Immature natural killer cell (primary cell): ENCODE measurements around the gene IPO11. TPM values are rescaled to one million over a fixed set of nuclear protein-coding genes. Genes with fewer than 3 reads are reported as not detected.

ENCODE experiments used
- DNase-seq, 3 donors: peaks; one replicate each; pipeline ENCODE4 v3.0.0; 2022; ENCODE audit warnings: mixed read lengths in 1 of 3
- H3K27ac Mint-ChIP-seq, 6 donors: one replicate each; pipeline ENCODE4 v1.8.0; 2020; ENCODE audit warnings: mixed read lengths in 6 of 6, mild to moderate bottlenecking in 5 of 6, inconsistent platforms in 4 of 6, moderate library complexity in 3 of 6
- H3K27me3 Mint-ChIP-seq, 3 donors: one replicate each; pipeline ENCODE4 v1.8.0; 2020 to 2021; ENCODE audit warnings: low read depth in 3 of 3, mild to moderate bottlenecking in 3 of 3, mixed read lengths in 3 of 3, moderate library complexity in 3 of 3, inconsistent platforms in 1 of 3
- H3K36me3 Mint-ChIP-seq, 3 donors: one replicate each; pipeline ENCODE4 v1.8.0; 2020; ENCODE audit warnings: mixed read lengths in 3 of 3, inconsistent platforms in 2 of 3, mild to moderate bottlenecking in 2 of 3
- H3K4me1 Mint-ChIP-seq, 2 donors: one replicate each; pipeline ENCODE4 v1.8.0; 2020; ENCODE audit warnings: inconsistent platforms in 2 of 2, mild to moderate bottlenecking in 2 of 2, mixed read lengths in 2 of 2, moderate library complexity in 1 of 2
- H3K4me3 Mint-ChIP-seq, 5 donors: one replicate each; pipeline ENCODE4 v1.8.0; 2020; ENCODE audit warnings: mild to moderate bottlenecking in 5 of 5, mixed read lengths in 5 of 5, inconsistent platforms in 3 of 5, moderate library complexity in 3 of 5
- H3K9me3 Mint-ChIP-seq, 6 donors: one replicate each; pipeline ENCODE4 v1.8.0; 2020; ENCODE audit warnings: mild to moderate bottlenecking in 6 of 6, mixed read lengths in 6 of 6, inconsistent platforms in 4 of 6, moderate library complexity in 3 of 6
- polyA plus RNA-seq, 3 donors: library from polyadenylated mRNA; unstranded; fragments of 300-500 nt; fragmentation: Illumina TruSeq; gene quantifications; one replicate each; pipeline ENCODE4 v1.2.3, GENCODE V29; 2021

The IPO11 gene
- polyA plus RNA-seq, 3 donors from 2014 or later = 15.1 to 30.0 (median 25.3) TPM

DNA sequence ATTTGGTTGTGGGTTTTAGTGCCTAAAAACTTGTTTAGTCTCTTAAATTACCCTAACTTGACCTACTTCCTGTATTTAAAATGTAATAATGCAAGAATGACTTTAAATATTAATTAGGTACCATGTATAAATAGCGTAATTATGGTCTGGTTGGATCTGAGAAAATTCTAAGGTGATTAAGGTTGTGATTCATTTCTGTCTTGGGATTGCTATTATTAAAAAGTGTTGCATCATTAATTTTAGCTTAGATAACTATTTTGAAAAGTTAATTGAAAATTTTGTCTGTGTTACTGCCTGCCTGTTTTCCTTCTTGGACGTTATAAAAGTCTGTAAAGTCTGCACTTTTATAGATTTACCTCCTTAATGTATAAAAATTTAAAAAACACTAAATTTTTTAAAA lies 177.8 kb downstream of the IPO11 start:
- Mint-ChIP-seq H3K4me3 (no peak overlapping the region), H3K36me3 (peaks cover 20 to 32% (median 27%) of the 10 kb centered on the region in 3 donors), H3K4me1 (peaks cover 13 to 65% of the 10 kb centered on the region in 2 donors), H3K9me3 (no peaks in the 10 kb centered on the region), H3K27me3 (peaks cover 0 to 2% (median 0%) of the 10 kb centered on the region in 3 donors), H3K27ac (no peak overlapping the region)
- no peak for DNase-seq

DNA sequence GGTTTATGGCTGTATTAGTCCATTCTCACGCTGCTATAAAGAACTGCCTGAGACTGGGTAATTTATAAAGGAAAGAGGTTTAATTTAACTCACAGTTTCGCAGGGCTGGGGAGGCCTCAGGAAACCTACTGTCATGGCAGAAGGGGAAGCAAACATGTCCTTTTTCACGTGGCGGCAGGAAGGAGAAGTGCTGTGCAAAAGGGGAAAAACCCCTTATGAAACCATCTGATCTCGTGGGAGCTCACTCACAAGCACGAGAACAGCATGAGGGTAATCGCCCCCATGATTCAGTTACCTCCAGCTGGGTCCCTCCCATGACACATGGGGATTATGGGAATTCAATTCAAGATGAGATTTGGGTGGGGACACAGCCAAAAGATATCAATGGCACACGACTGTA lies 180.0 kb downstream of the IPO11 start:
- Mint-ChIP-seq H3K4me1 (peaks cover 10 to 67% of the 10 kb centered on the region in 2 donors), H3K4me3 (no peak overlapping the region), H3K27me3 (peaks cover 0 to 2% (median 0%) of the 10 kb centered on the region in 3 donors), H3K27ac (peak overlapping the region in 2 of 6 donors; percentile 5 to 10), H3K9me3 (no peaks in the 10 kb centered on the region), H3K36me3 (peaks cover 20 to 28% (median 27%) of the 10 kb centered on the region in 3 donors)
- DNase-seq = no peak

DNA sequence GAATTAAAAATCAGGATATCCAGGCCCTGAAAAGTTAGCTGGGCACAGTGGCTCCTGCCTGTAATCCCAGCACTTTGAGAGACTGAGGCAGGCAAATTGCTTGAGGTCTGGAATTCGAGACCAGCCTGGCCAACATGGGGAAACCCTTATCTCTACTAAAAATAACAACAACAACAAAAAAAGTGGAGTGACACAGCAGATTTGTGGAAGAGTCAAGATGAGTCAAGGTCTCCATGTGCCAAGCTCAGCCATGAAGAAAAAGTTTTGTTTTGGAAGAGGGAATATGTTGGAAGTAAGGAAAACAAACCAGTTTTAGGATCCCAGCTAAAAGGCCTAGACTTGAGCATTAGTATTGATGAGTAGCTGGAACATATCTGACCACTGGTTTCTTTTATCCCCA lies 180.8 kb downstream of the IPO11 start:
- Mint-ChIP-seq H3K36me3 (peaks cover 20 to 28% (median 27%) of the 10 kb centered on the region in 3 donors), H3K27me3 (peaks cover 0 to 2% (median 0%) of the 10 kb centered on the region in 3 donors), H3K9me3 (no peaks in the 10 kb centered on the region), H3K27ac (peak overlapping the region in 3 of 6 donors; percentile 10 to 63 (median 56)), H3K4me3 (no peak overlapping the region), H3K4me1 (peaks cover 16 to 66% of the 10 kb centered on the region in 2 donors)
- DNase-seq = no peak

DNA sequence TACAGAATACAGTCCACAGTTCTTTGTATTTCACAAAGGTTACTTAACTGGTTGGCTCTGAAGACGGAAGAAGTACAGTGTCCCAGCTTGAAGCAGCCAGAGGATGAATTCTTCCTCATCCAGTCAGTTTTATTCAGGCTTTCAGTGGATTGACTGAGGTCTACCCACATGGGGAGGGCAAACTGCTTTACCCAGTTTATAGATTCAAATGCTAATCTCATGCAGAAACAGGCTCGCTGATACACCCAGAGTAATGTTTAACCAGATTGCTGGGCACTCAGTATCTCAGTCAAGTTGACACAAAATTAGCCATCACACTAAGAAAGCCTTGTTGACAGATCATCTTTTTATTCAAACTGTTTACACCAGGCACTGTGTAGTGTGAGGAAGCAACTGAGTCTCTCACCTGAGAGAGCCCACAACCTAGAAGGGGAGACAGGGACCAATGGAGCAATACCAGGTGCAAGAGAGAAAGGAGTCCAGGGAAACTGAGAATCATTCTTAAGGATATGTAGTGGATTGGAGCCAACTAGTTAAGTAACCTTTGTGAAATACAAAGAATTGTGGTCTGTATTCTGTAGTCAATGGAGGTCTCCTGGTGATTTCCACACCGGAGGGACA lies 181.9 kb downstream of the IPO11 start:
- H3K9me3 Mint-ChIP-seq = no peaks in the 10 kb centered on the region
- DNase-seq = no peak

DNA sequence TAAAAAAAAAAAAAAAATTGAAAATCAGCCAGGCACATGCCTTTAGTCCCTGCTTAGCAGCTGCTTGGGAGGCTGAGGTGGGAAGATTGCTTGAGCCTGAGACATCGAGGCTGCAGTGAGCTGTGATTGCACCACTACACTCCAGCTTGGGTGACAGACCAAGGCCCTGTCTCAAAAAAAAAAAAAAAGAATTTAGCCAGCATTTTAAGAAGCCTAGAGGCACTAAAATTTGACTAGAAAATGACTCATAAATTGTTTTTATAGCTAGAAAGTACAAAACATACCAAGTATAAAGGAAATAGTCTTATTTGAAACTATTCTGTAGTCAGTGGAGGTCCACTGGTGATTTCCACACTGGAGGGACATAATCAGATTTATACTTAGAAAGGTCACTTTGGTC lies 183.5 kb downstream of the IPO11 start:
- H3K4me1 Mint-ChIP-seq = peaks cover 33 to 77% of the 10 kb centered on the region in 2 donors
- peak overlapping the region in 1 of 6 donors; percentile 18 for H3K27ac Mint-ChIP-seq
- no peak for DNase-seq
- no peak overlapping the region for H3K4me3 Mint-ChIP-seq
- no peaks in the 10 kb centered on the region for H3K27me3 Mint-ChIP-seq
- peaks cover 14 to 17% (median 17%) of the 10 kb centered on the region in 3 donors for H3K36me3 Mint-ChIP-seq
- no peaks in the 10 kb centered on the region for H3K9me3 Mint-ChIP-seq

More for the DNA sequence above, 181.9 kb downstream of the IPO11 start:
- peak overlapping the region in 3 of 6 donors; percentile 42 to 67 (median 65) for H3K27ac Mint-ChIP-seq
- no peaks in the 10 kb centered on the region for H3K27me3 Mint-ChIP-seq
- peaks cover 14 to 21% (median 18%) of the 10 kb centered on the region in 3 donors for H3K36me3 Mint-ChIP-seq
- peaks cover 25 to 65% of the 10 kb centered on the region in 2 donors for H3K4me1 Mint-ChIP-seq
- peak overlapping the region in 2 of 5 donors; percentile 11 to 29 for H3K4me3 Mint-ChIP-seq

DNA sequence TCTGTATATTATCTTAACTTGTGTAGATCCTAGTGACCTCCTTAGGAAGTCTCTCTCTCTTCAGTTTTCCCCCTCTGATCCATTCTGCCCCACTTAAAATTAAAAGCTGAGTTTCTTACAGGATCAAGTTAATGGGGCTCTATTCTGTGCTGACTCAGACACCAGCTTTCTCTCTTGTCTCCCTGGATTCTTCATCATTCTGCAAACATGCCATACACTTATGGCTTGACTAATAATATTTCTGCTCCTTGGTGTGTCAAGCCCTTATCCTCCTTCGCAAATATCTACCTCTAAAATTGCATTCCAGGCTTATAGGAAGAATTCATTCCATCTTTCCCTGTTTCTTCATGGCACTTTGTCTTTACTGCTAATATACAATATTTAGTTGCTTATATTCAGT lies 184.1 kb downstream of the IPO11 start:
- H3K27ac Mint-ChIP-seq = peak overlapping the region in 1 of 6 donors; percentile 23
- H3K36me3 Mint-ChIP-seq = peaks cover 11 to 14% (median 12%) of the 10 kb centered on the region in 3 donors
- no peak for DNase-seq
- H3K4me1 Mint-ChIP-seq = peaks cover 35 to 83% of the 10 kb centered on the region in 2 donors
- H3K4me3 Mint-ChIP-seq = no peak overlapping the region
- no peaks in the 10 kb centered on the region for H3K9me3 Mint-ChIP-seq
- H3K27me3 Mint-ChIP-seq = no peaks in the 10 kb centered on the region

DNA sequence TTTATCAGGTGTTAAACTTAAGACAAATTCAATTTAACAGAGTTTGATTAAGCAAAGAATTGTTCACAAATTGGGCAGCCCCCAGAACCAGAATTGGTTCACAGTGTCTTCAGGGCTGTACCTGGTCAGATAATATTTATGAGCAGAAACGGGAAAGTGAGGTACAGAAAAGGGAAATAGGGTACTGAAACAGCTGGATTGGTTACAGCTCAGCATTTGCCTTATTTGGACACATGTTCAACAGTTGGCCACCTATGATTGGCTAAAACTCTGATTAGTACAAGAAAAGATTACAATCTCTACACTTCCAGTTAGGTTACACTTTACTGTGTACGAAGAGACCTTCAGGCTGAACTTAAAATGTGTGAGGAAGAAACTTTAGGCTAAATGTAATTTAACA lies 184.8 kb downstream of the IPO11 start:
- H3K27ac Mint-ChIP-seq = no peak overlapping the region
- no peaks in the 10 kb centered on the region for H3K9me3 Mint-ChIP-seq

DNA sequence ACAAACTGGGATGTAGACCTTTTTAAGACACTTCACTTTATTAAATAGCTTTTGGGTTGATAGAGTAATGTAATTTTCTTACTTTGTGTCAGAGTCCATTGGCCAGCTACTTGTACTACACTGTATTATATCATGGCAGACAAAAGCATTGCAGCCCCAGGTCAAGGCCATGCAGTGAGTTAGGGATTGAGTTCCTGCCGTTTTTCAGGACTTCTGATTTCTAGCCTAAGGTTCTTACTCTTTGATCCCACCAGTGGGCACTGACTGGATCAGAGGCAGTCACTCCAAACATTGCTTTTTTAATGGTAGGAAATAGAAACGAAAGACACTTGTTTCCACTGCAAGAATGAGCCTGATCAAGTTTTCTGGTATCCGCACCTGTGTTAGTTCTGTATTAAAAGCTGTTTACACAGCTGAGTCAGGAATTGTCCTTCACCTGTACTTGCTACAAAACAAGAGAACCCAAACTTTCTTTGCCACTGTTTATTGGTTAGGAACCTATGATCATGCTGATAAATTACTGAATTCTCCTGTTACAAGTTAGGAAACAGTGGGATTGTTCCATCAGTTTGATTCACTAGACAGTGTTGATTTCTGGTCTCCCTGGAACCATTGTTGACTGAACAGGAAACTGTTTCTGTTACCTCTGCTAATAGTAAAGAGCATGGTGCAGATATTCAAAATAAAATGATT lies 188.1 kb downstream of the IPO11 start:
- Mint-ChIP-seq H3K36me3 (peaks cover 0 to 2% (median 0%) of the 10 kb centered on the region in 3 donors), H3K4me3 (no peak overlapping the region), H3K4me1 (peaks cover 44 to 83% of the 10 kb centered on the region in 2 donors), H3K27me3 (no peaks in the 10 kb centered on the region), H3K27ac (peak overlapping the region in 1 of 6 donors; percentile 38), H3K9me3 (no peaks in the 10 kb centered on the region)
- no peak for DNase-seq

More for the DNA sequence above, 184.8 kb downstream of the IPO11 start:
- peaks cover 8 to 10% (median 10%) of the 10 kb centered on the region in 3 donors for H3K36me3 Mint-ChIP-seq
- DNase-seq = no peak
- peaks cover 40 to 90% of the 10 kb centered on the region in 2 donors for H3K4me1 Mint-ChIP-seq
- H3K4me3 Mint-ChIP-seq = no peak overlapping the region
- H3K27me3 Mint-ChIP-seq = no peaks in the 10 kb centered on the region

DNA sequence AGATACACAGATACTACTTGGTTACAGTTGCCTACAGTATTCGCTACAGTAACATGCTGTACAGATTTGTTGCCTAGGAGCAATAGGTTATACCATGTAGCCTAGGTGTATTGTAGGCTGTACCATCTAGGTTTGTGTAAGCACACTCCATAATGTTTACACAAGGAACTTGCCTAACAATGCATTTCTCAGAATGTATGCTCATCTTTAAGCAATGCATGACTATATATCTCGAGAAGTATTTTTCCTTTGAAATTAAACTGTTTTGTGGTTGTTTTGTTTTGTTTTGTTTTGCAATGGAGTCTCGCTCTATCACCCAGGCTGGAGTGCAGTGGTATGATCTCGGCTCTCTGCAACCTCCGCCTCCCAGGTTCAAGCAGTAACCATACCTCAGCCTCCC lies 191.4 kb downstream of the IPO11 start:
- Mint-ChIP-seq H3K27ac (no peak overlapping the region), H3K4me1 (peaks cover 58 to 84% of the 10 kb centered on the region in 2 donors), H3K9me3 (no peaks in the 10 kb centered on the region), H3K4me3 (no peak overlapping the region), H3K27me3 (no peaks in the 10 kb centered on the region), H3K36me3 (peaks cover 2 to 6% (median 2%) of the 10 kb centered on the region in 3 donors)
- DNase-seq = no peak

DNA sequence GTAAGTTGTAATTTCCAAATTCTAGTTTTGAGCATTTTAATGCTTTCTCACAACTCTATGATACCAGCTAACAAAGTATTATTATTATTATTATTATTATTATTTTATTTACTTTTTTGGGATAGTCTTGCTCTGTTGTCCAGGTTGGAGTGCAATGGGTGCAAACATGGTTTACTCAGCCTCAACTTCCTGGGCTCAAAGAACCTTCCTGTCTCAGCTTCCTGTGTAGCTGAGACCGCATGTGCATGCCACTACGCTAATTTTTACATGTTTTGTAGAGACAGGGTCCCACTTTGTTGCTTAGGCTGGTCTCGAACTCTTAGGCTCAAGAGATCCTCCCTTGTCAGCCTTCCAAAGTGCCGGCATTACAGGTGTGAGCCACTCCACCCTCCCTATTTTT lies 193.1 kb downstream of the IPO11 start:
- DNase-seq = no peak
- H3K27me3 Mint-ChIP-seq = no peaks in the 10 kb centered on the region
- H3K4me3 Mint-ChIP-seq = peak overlapping the region; percentile 25 to 48 (median 36)
- H3K27ac Mint-ChIP-seq = peak overlapping the region in 1 of 6 donors; percentile 34
- H3K9me3 Mint-ChIP-seq = no peaks in the 10 kb centered on the region
- H3K4me1 Mint-ChIP-seq = peaks cover 60 to 80% of the 10 kb centered on the region in 2 donors
- peaks cover 2 to 15% (median 6%) of the 10 kb centered on the region in 3 donors for H3K36me3 Mint-ChIP-seq

DNA sequence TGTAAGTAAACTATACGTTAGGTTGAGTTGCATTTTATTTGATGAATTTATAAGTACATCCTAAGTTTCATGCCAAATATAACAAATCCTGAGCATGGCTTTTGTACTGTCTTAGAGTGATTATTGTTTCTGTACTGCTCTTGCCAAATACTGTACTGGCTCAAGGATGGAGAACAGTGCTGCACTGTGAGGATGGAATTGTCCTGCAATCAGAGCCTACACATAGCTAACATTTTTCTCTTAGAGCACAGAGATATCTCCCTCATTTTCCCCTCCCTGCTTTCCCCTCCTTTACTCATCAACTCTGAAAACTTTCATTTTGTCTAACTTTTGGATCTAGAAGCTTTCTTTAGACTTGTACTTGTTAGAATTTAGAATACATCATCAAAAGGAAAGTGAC lies 194.3 kb downstream of the IPO11 start:
- Mint-ChIP-seq H3K27me3 (no peaks in the 10 kb centered on the region), H3K4me3 (peak overlapping the region in 4 of 5 donors; percentile 3 to 33 (median 25)), H3K36me3 (peaks cover 2 to 15% (median 6%) of the 10 kb centered on the region in 3 donors), H3K4me1 (peaks cover 52 to 67% of the 10 kb centered on the region in 2 donors), H3K9me3 (no peaks in the 10 kb centered on the region), H3K27ac (peak overlapping the region in 5 of 6 donors; percentile 3 to 74 (median 47))
- DNase-seq = no peak

DNA sequence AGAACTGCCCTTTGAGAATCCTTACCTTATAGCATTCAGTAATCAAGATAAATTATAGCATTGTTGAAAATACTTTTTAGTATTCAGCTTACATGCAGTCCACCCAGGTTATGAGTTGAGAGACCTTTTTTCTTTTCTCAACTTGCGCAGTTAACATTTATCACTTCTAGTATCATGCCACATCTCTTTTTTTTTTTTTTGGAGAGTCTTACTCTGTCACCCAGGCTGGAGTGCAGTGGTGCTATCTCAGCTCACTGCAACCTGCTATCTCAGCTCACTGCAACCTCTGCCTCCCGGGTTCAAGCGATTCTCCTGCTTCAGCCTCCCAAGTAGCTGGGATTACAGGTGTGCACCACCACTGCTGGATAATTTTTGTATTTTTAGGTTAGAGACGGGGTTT lies 195.1 kb downstream of the IPO11 start:
- Mint-ChIP-seq H3K27me3 (no peaks in the 10 kb centered on the region), H3K27ac (peak overlapping the region; percentile 41 to 65 (median 61)), H3K4me3 (peak overlapping the region in 4 of 5 donors; percentile 4 to 51 (median 30)), H3K9me3 (no peaks in the 10 kb centered on the region), H3K4me1 (peaks cover 45 to 60% of the 10 kb centered on the region in 2 donors), H3K36me3 (peaks cover 2 to 18% (median 6%) of the 10 kb centered on the region in 3 donors)
- no peak for DNase-seq

DNA sequence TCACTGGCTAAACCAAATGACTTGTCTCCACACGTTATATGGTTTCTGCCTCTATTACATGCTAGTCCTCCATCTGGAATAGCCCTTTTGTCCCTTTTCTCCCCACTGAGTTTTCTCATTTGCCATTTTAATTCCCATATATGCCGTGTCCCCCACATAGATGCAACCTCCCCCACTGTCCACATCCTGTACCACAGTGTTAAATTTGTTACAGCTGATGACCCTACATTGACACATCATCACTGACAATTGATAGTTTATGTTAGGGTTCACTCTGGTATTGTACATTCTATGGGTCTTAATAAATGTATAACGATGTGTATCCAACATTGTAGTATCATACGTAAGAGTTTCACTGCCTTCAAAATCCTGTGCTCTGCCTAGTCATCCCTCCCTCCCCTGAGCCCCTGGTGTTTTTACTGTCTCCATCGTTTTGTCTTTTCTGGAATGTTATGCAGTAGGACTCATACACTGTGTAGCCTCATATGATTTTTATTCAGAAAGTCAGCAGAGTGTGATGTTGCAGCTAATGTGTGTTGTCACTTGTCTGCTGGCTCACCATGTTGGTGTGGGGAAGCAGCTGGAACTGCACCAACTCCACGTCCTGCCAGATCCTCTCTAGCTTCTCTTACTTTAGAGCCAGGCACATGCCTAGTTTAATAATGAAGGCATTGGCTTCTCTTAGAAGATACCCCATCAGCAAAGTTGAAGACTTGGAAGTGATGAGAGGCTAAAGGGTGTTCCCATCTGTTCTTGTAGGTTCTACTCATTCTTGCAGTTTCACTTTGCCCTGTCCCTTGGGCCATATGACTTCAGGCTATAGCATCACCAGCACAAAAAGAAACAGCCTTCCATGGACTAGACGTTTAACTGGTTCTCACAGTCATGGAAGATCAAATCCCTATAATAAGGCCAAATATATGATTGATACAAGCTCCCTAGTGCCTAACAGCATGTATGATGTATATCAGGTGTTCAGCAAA lies 196.3 kb downstream of the IPO11 start:
- Mint-ChIP-seq H3K9me3 (no peaks in the 10 kb centered on the region), H3K36me3 (peaks cover 4 to 27% (median 11%) of the 10 kb centered on the region in 3 donors), H3K4me1 (peaks cover 44 to 51% of the 10 kb centered on the region in 2 donors), H3K27me3 (no peaks in the 10 kb centered on the region), H3K4me3 (peak overlapping the region; percentile 8 to 60 (median 44)), H3K27ac (peak overlapping the region; percentile 27 to 65 (median 56))
- peak in 1 of 3 donors; percentile 17 for DNase-seq
